IMR-90 (cell line): ENCODE data around the gene ELL2. TPM values are rescaled to one million over a fixed set of nuclear protein-coding genes. Genes with fewer than 3 reads are reported as not detected.

Experiments used
- ATAC-seq: fragments of 200-7000 bp; cut with Tn5 transposase; 2 replicates; pipeline ENCODE4 v1.9.1; 2020; ENCODE audit warnings: low read depth, mild to moderate bottlenecking, moderate library complexity
- BruUV-seq: library from RNA; stranded (reverse); fragments of 400-500 nt; replicated peaks from 2 replicates; lab custom pipeline; 2021; lab: Mats Ljungman, UMichigan
- CTCF ChIA-PET: fragments of 300-600 bp; formaldehyde crosslinking; extraction: SDS; loops from one replicate; lab custom pipeline; 2021; ENCODE audit warnings: antibody characterized with exemption; lab: Yijun Ruan, JAX
- POLR2A ChIA-PET: fragments of 300-600 bp; sonication (Branson Sonifier 250); formaldehyde crosslinking; loops from one replicate; lab custom pipeline; 2022; ENCODE audit warnings: antibody characterized with exemption; ENCODE audit not compliant: unreplicated experiment; lab: Charles Lee
- DNase-seq: peaks from one replicate; pipeline ENCODE4 v3.0.0; 2013
- H2AFZ ChIP-seq: replicated peaks from 2 replicates; pipeline ENCODE3; 2013; ENCODE audit warnings: low read length, mild to moderate bottlenecking; ENCODE audit not compliant: poor library complexity
- H2AK5ac ChIP-seq: 2 replicates; pipeline ENCODE4 v1.6.1; 2013; ENCODE audit warnings: low read depth, low read length, inconsistent platforms
- H2AK9ac ChIP-seq: replicated peaks from 2 replicates; pipeline ENCODE3; 2013; ENCODE audit warnings: mild to moderate bottlenecking, low read depth, low read length, moderate library complexity; ENCODE audit not compliant: poor library complexity
- H2BK120ac ChIP-seq: 2 replicates; pipeline ENCODE4 v1.6.1; 2013; ENCODE audit warnings: low read depth, low read length, inconsistent platforms
- H2BK15ac ChIP-seq: 3 replicates; pipeline ENCODE4 v1.6.1; 2013; ENCODE audit warnings: low read depth, low read length, inconsistent platforms
- H2BK20ac ChIP-seq: 2 replicates; pipeline ENCODE4 v1.6.1; 2013; ENCODE audit warnings: low read depth, mild to moderate bottlenecking, inconsistent platforms, low read length, moderate library complexity
- H2BK5ac ChIP-seq: 2 replicates; pipeline ENCODE4 v1.6.1; 2013; ENCODE audit warnings: mild to moderate bottlenecking, low read depth, low read length, inconsistent platforms; ENCODE audit not compliant: poor library complexity, severe bottlenecking
- H3K14ac ChIP-seq: replicated peaks from 2 replicates; pipeline ENCODE4 v1.6.1; 2013; ENCODE audit warnings: low read depth, low read length, inconsistent platforms
- H3K18ac ChIP-seq: 2 replicates; pipeline ENCODE4 v1.6.1; 2013; ENCODE audit warnings: low read depth, low read length, control low read depth
- H3K23ac ChIP-seq: 2 replicates; pipeline ENCODE4 v1.6.1; 2013; ENCODE audit warnings: low read depth, low read length, inconsistent platforms
- H3K27ac ChIP-seq: 2 replicates; pipeline ENCODE4 v1.5.1; 2013; ENCODE audit warnings: mild to moderate bottlenecking, control low read depth, low read length; ENCODE audit not compliant: insufficient read depth
- H3K27me3 ChIP-seq: 2 replicates; pipeline ENCODE4 v1.6.1; 2013; ENCODE audit warnings: low read length; ENCODE audit not compliant: control insufficient read depth, insufficient read depth
- H3K36me3 ChIP-seq: 2 replicates; pipeline ENCODE4 v1.6.1; 2013; ENCODE audit warnings: low read length, mixed read lengths; ENCODE audit not compliant: control insufficient read depth, insufficient read depth
- H3K4ac ChIP-seq: 2 replicates; pipeline ENCODE4 v1.6.1; 2013; ENCODE audit warnings: low read depth, low read length, inconsistent platforms
- H3K4me1 ChIP-seq: 2 replicates; pipeline ENCODE4 v1.6.1; 2013; ENCODE audit warnings: low read length, mixed read lengths; ENCODE audit not compliant: control insufficient read depth, insufficient read depth
- H3K4me2 ChIP-seq: 2 replicates; pipeline ENCODE4 v1.6.1; 2013; ENCODE audit warnings: low read depth, mild to moderate bottlenecking, control low read depth, low read length, moderate library complexity
- H3K4me3 ChIP-seq: 2 replicates; pipeline ENCODE4 v1.5.1; 2013; ENCODE audit warnings: low read depth, mild to moderate bottlenecking, control low read depth, low read length, moderate library complexity; ENCODE audit not compliant: insufficient read depth
- H3K56ac ChIP-seq: 2 replicates; pipeline ENCODE4 v1.6.1; 2013; ENCODE audit warnings: low read length, inconsistent platforms; ENCODE audit not compliant: insufficient read depth; ENCODE audit errors: extremely low read depth
- H3K79me1 ChIP-seq, 2 experiments: 2 replicates each; pipeline ENCODE4 v1.6.1; 2013; ENCODE audit warnings: low read length in 2 of 2, inconsistent platforms in 1 of 2, low read depth in 1 of 2
- H3K9ac ChIP-seq: 2 replicates; pipeline ENCODE4 v1.6.1; 2013; ENCODE audit warnings: low read depth, low read length, control low read depth
- H3K9me1 ChIP-seq: 2 replicates; pipeline ENCODE4 v1.6.1; 2013; ENCODE audit warnings: low read length, inconsistent platforms; ENCODE audit not compliant: insufficient read depth
- H3K9me3 ChIP-seq: 2 replicates; pipeline ENCODE4 v1.6.1; 2013; ENCODE audit warnings: low read length; ENCODE audit not compliant: control insufficient read depth, insufficient read depth
- H4K20me1 ChIP-seq: 2 replicates; pipeline ENCODE4 v1.6.1; 2013; ENCODE audit warnings: low read length, inconsistent platforms; ENCODE audit not compliant: insufficient read depth
- H4K5ac ChIP-seq: 2 replicates; pipeline ENCODE4 v1.6.1; 2013; ENCODE audit warnings: mild to moderate bottlenecking, low read depth, low read length, control low read depth
- H4K8ac ChIP-seq, 2 experiments: 2 replicates each; pipeline ENCODE4 v1.6.1; 2013; ENCODE audit warnings: low read depth in 2 of 2, low read length in 2 of 2, control low read depth in 1 of 2, inconsistent platforms in 1 of 2
- H4K91ac ChIP-seq: 2 replicates; pipeline ENCODE4 v1.6.1; 2013; ENCODE audit warnings: low read depth, low read length, inconsistent platforms; ENCODE audit not compliant: insufficient read depth
- BHLHE40 ChIP-seq: fragments of 150-350 bp; IDR thresholded peaks from 2 replicates; pipeline ENCODE4 v1.6.1; 2016; ENCODE audit warnings: mild to moderate bottlenecking, low read depth, low read length
- CEBPB ChIP-seq: IDR thresholded peaks from 2 replicates; pipeline ENCODE4 v1.6.1; 2012; ENCODE audit warnings: low read depth, low read length, improper control_type of control experiment
- CHD1 ChIP-seq: IDR thresholded peaks from 2 replicates; pipeline ENCODE4 v1.6.1; 2012; ENCODE audit warnings: low read depth, low read length, improper control_type of control experiment
- FOS ChIP-seq: fragments of 150-350 bp; IDR thresholded peaks from 2 replicates; pipeline ENCODE4 v1.6.1; 2016; ENCODE audit warnings: low read depth, low read length
- MAFK ChIP-seq: IDR thresholded peaks from 2 replicates; pipeline ENCODE4 v1.6.1; 2012; ENCODE audit warnings: low read depth, low read length, improper control_type of control experiment
- MAZ ChIP-seq: IDR thresholded peaks from 2 replicates; pipeline ENCODE4 v1.6.1; 2012; ENCODE audit warnings: low read depth, mild to moderate bottlenecking, low read length, improper control_type of control experiment, moderate library complexity, borderline replicate concordance
- MXI1 ChIP-seq: IDR thresholded peaks from 2 replicates; pipeline ENCODE4 v1.6.1; 2012; ENCODE audit warnings: low read depth, mild to moderate bottlenecking, low read length, moderate library complexity, borderline replicate concordance
- NFE2L2 ChIP-seq: fragments of 150-350 bp; IDR thresholded peaks from 2 replicates; pipeline ENCODE4 v1.6.1; 2016; ENCODE audit warnings: low read depth, mild to moderate bottlenecking, low read length
- POLR2A ChIP-seq: IDR thresholded peaks from 2 replicates; pipeline ENCODE4 v1.6.1; 2012; ENCODE audit warnings: mild to moderate bottlenecking, low read depth, low read length
- RCOR1 ChIP-seq: IDR thresholded peaks from 2 replicates; pipeline ENCODE4 v1.6.1; 2012; ENCODE audit warnings: mild to moderate bottlenecking, low read length, improper control_type of control experiment; ENCODE audit not compliant: insufficient replicate concordance
- SMC3 ChIP-seq: fragments of 150-350 bp; IDR thresholded peaks from 2 replicates; pipeline ENCODE4 v1.6.1; 2016; ENCODE audit warnings: low read depth, mild to moderate bottlenecking, antibody characterized with exemption, low read length, moderate library complexity
- USF2 ChIP-seq: fragments of 150-350 bp; IDR thresholded peaks from 2 replicates; pipeline ENCODE4 v1.6.1; 2017; ENCODE audit warnings: mild to moderate bottlenecking, antibody characterized with exemption, low read length, low read depth
- WGBS, 2 experiments: methylation state at CpG; one replicate each; pipeline versions ENCODE4 v1.1.5 to v1.1.7; 2013; ENCODE audit warnings: missing lambda C conversion rate in 2 of 2; ENCODE audit not compliant: insufficient read length in 1 of 2; ENCODE audit errors: extremely low coverage in 2 of 2; 5-methylcytosine and 5-hydroxymethylcytosine counted together
- dilution Hi-C: fragments of 300-500 bp; cut with HindIII; formaldehyde crosslinking; loops from one replicate; pipeline ENCODE4 v1.14.3; 2018; ENCODE audit warnings: low sequenced_read_pairs; ENCODE audit not compliant: unreplicated experiment
- in situ Hi-C: fragments of 300-500 bp; cut with MboI; formaldehyde crosslinking; loops from 3 replicates; pipeline ENCODE4 v1.14.3; 2019; ENCODE audit warnings: low sequenced_read_pairs, inconsistent platforms, mixed read lengths
- intact Hi-C: fragments of 100-400 bp; cut with micrococcal nuclease; formaldehyde crosslinking; loops from 2 replicates; pipeline ENCODE4 v1.10.0; 2022
- polyA plus RNA-seq, 3 experiments: library from polyadenylated mRNA; depleted of rRNA; stranded (reverse); fragments of >200 nt; gene quantifications; 2 replicates each; pipeline ENCODE4 v1.2.3, GENCODE V29; 2012; ENCODE audit warnings: low replicate concordance in 1 of 3
- total RNA-seq: library from RNA; depleted of rRNA; stranded (reverse); fragments of >200 nt; gene quantifications from 2 replicates; pipeline ENCODE4 v1.2.3, GENCODE V29; 2012

ELL2 gene
- total and polyA plus RNA-seq, 2 of the 4 experiments (the other 2 are of a cell fraction) = 61.4 to 92.5 TPM

DNA sequence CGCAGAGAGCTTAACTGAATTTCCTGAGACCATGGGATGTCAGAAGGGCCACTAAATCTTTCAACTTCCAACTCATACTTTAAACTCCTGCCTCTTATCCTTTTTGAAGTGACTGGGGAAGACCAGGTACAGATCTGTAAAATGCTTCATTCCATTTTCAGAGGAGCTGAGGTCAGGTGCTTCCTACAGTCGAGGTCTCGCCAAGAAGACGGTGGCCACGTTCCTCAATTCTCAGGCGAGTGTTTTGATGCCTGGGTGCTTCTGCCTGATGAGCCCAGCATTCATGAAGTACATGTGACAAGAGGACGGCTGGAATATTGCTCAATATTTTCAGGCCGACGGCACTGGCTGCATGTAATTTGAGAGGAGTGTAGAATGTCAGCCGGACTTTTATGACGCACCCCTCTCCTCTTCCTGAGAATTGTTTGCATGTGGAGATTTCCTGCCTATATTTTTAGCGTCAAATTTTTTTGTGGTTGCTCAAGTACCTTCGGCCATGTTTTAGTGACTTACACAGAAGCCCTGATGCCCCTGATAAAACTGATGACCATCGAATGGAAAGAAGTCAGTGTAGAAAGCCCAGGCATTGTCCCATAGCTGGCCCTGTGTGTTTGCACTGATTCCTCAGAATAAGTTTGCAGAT lies 100.3 kb downstream of the ELL2 start:
- Histone ChIP-seq H3K4me3 (no peak overlapping the region), H3K9me1 (peaks cover 35% of the 10 kb centered on the region), H3K4ac (peak overlapping the region; percentile 97), H3K27me3 (no peaks in the 10 kb centered on the region), H4K8ac (peak overlapping the region; percentile 76 to 96), H3K36me3 (no peaks in the 10 kb centered on the region), H2BK5ac (peak overlapping the region; percentile 98), H3K9ac (peak overlapping the region; percentile 67), H3K18ac (peak overlapping the region; percentile 98), H3K23ac (peak overlapping the region; percentile 96), H2BK15ac (peak overlapping the region; percentile 94), H4K91ac (peak overlapping the region; percentile 97), H2AK9ac (peak overlapping the region; percentile 81), H3K4me2 (peak overlapping the region; percentile 66), H2AFZ (peak overlapping the region; percentile 83), H3K79me1 (peaks cover 4 to 59% of the 10 kb centered on the region in 2 experiments; a peak in 3 of 4 replicates), H3K14ac (peak overlapping the region; percentile 97), H3K27ac (peak overlapping the region; percentile 94), H3K4me1 (peaks cover 46% of the 10 kb centered on the region), H3K56ac (peak overlapping the region; percentile 91), H4K5ac (peak overlapping the region; percentile 96), H4K20me1 (no peaks in the 10 kb centered on the region), H2AK5ac (peak overlapping the region; percentile 94), H3K9me3 (no peaks in the 10 kb centered on the region), H2BK20ac (peak overlapping the region; percentile 99), H2BK120ac (peak overlapping the region; percentile 98)
- ChIA-PET CTCF (no interaction called here), POLR2A (interaction anchor here (0.6 kb wide), 1 partner anchor 18 kb away, joined by 11 read pairs; no protein-coding TSS in a partner anchor)
- no TSS peak for BruUV-seq
- ATAC-seq (peak; percentile 22), DNase-seq (peak; percentile 100)
- intact Hi-C loops (loop anchor here (2.0 to 5.0 kb wide), 2 partner anchors 157 to 206 kb away; no protein-coding TSS in a partner anchor), dilution Hi-C loops (no loop called here), in situ Hi-C loops (no loop called here)
- WGBS, 2 experiments = 10% methylated on average over 8 of the region's 14 CpGs; no CpG with 5 or more reads in 1 of the 2 experiments
- TF ChIP-seq BHLHE40 (peak; percentile 64), FOS (peak; percentile 73), RCOR1 (no peak), NFE2L2 (peak; percentile 15; the same call in 1 of the 2 replicates), CEBPB (peak; percentile 100), USF2 (peak; percentile 70), CHD1 (no peak), SMC3 (no peak), MXI1 (0 out of 2 replicates have a peak, but pooled peaks have one; percentile 72), MAFK (peak; percentile 22; the same call in 1 of the 2 replicates), MAZ (no peak), POLR2A (peak; percentile 77)
